ENCODE data around the gene SLC24A4. TPM values are rescaled to one million over a fixed set of nuclear protein-coding genes. Genes with fewer than 3 reads are reported as not detected.
A peak's percentile ranks its signal among the peaks of the same experiment; 100 is the strongest.
"Not testable (repeated sequence)": the region's sequence is repeated elsewhere in the genome, so short reads cannot be mapped to it uniquely, and the experiment has no call there.

SLC24A4 gene
- total RNA-seq, 4 donors from 2014 or later, result 6.9 to 15.1 (median 8.3) TPM

- Histone ChIP-seq H3K4me1 (peaks cover 0 to 5% (median 0%) of the 10 kb centered on the region in 4 donors), H3K9me3 (no peaks in the 10 kb centered on the region), H3K27me3 (no peaks in the 10 kb centered on the region), H3K36me3 (no peaks in the 10 kb centered on the region), H3K4me3 (no peak overlapping the region), H3K27ac (no peak overlapping the region)
- no peak for DNase-seq (ENCODE audit: low spot score in 2 of 2)
- no peak for TF ChIP-seq POLR2A (IDR thresholded peaks at IDR 0.05)
- no peak for TF ChIP-seq EP300 (IDR thresholded peaks at IDR 0.05)
- TF ChIP-seq, protein P1, sequence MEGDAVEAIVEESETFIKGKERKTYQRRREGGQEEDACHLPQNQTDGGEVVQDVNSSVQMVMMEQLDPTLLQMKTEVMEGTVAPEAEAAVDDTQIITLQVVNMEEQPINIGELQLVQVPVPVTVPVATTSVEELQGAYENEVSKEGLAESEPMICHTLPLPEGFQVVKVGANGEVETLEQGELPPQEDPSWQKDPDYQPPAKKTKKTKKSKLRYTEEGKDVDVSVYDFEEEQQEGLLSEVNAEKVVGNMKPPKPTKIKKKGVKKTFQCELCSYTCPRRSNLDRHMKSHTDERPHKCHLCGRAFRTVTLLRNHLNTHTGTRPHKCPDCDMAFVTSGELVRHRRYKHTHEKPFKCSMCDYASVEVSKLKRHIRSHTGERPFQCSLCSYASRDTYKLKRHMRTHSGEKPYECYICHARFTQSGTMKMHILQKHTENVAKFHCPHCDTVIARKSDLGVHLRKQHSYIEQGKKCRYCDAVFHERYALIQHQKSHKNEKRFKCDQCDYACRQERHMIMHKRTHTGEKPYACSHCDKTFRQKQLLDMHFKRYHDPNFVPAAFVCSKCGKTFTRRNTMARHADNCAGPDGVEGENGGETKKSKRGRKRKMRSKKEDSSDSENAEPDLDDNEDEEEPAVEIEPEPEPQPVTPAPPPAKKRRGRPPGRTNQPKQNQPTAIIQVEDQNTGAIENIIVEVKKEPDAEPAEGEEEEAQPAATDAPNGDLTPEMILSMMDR (IDR thresholded peaks at IDR 0.05), result no peak
- 75 to 76% methylated on average over 7 of the region's 7 CpGs for WGBS, 2 donors
These were observed 76.1 kb downstream of the SLC24A4 start for GRCh38 chr14:92398888-92399636.

GRCh38 chr14:92400579-92401444, 77.8 kb downstream of the SLC24A4 start:
- no peak overlapping the region for H3K4me3 ChIP-seq
- no peak for DNase-seq (ENCODE audit: low spot score in 2 of 2)
- no peaks in the 10 kb centered on the region for H3K27me3 ChIP-seq
- no peak overlapping the region for H3K27ac ChIP-seq
- WGBS, 2 donors, result 68 to 73% methylated on average over 7 of the region's 7 CpGs
- no peak for TF ChIP-seq POLR2A (IDR thresholded peaks at IDR 0.05)
- peak in 1 of 2 donors; percentile 53 for TF ChIP-seq EP300 (IDR thresholded peaks at IDR 0.05)
- H3K4me1 ChIP-seq, result peaks cover 0 to 5% (median 0%) of the 10 kb centered on the region in 4 donors
- H3K36me3 ChIP-seq, result no peaks in the 10 kb centered on the region
- no peaks in the 10 kb centered on the region for H3K9me3 ChIP-seq

GRCh38 chr14:92401561-92401960, 78.6 kb downstream of the SLC24A4 start:
- DNase-seq (ENCODE audit: low spot score in 2 of 2), result no peak
- peaks cover 0 to 6% (median 0%) of the 10 kb centered on the region in 4 donors for H3K9me3 ChIP-seq
- 55 to 63% methylated on average over 3 of the region's 3 CpGs for WGBS, 2 donors
- H3K4me3 ChIP-seq, result no peak overlapping the region
- no peak overlapping the region for H3K27ac ChIP-seq
- no peaks in the 10 kb centered on the region for H3K27me3 ChIP-seq
- H3K4me1 ChIP-seq, result peaks cover 0 to 5% (median 0%) of the 10 kb centered on the region in 4 donors
- H3K36me3 ChIP-seq, result no peaks in the 10 kb centered on the region
- TF ChIP-seq EP300 (IDR thresholded peaks at IDR 0.05) (no peak), POLR2A (IDR thresholded peaks at IDR 0.05) (no peak)
- TF ChIP-seq, protein P1 (IDR thresholded peaks at IDR 0.05), result no peak

DNA sequence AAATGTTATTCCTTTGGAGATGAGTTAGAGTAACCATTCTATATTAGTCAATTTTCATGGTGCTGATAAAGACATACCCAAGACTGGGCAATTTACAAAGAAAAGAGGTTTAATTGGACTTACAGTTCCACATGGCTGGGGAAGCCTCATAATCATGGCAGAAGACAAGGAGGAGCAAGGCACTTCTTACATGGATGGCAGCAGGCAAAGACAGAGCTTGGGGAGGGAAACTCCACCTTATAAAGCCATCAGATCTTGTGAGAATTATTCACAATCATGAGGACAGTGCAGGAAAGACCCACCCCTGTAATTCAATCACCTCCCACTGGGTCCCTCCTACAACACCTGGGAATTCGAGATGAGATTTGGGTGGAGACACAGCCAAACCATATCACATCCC, 79.5 kb downstream of the SLC24A4 start:
- peaks cover 0 to 10% (median 0%) of the 10 kb centered on the region in 4 donors for H3K9me3 ChIP-seq
- H3K4me3 ChIP-seq; DNase-seq (ENCODE audit: low spot score in 2 of 2); H3K27me3 ChIP-seq; H3K4me1 ChIP-seq; H3K36me3 ChIP-seq; H3K27ac ChIP-seq: not testable (repeated sequence)
- WGBS, 2 donors, result 65% methylated on average over 1 of the region's 1 CpG

- DNase-seq (ENCODE audit: low spot score in 2 of 2), result no peak
- Histone ChIP-seq H3K4me1 (peaks cover 0 to 12% (median 5%) of the 10 kb centered on the region in 4 donors), H3K9me3 (peaks cover 0 to 10% (median 0%) of the 10 kb centered on the region in 4 donors), H3K36me3 (no peaks in the 10 kb centered on the region), H3K27ac (no peak overlapping the region), H3K27me3 (no peaks in the 10 kb centered on the region), H3K4me3 (no peak overlapping the region)
- TF ChIP-seq EP300 (IDR thresholded peaks at IDR 0.05), result no peak
- TF ChIP-seq POLR2A (IDR thresholded peaks at IDR 0.05), result no peak
- TF ChIP-seq, protein P1 (IDR thresholded peaks at IDR 0.05), result no peak
- 76 to 80% methylated on average over 4 of the region's 4 CpGs for WGBS, 2 donors
These were observed 81.1 kb downstream of the SLC24A4 start for GRCh38 chr14:92404018-92404417.

DNA sequence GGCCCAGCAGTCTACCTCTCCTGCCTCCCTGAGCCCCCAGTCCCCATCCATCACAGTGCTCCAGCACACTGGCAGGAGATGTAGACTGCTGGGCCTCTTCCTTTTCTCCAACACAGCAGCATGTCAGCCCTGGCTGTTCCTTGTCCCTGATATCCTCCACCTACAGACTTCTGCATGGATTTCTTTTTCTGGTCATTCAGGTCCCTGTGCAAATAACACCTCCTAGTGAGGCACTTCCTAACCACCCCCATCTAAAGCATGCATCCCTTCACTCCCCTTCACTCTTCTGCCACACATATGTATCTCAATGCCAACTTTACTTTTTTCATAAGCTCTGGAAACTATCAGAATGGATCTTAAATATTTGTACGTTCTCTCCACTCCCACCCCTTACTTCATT, 81.5 kb downstream of the SLC24A4 start:
- no peak for TF ChIP-seq EP300 (IDR thresholded peaks at IDR 0.05)
- TF ChIP-seq, protein P1 (IDR thresholded peaks at IDR 0.05), result no peak
- TF ChIP-seq POLR2A (IDR thresholded peaks at IDR 0.05), result no peak
- Histone ChIP-seq H3K27ac (no peak overlapping the region), H3K9me3 (peaks cover 0 to 10% (median 0%) of the 10 kb centered on the region in 4 donors), H3K4me1 (peaks cover 0 to 16% (median 5%) of the 10 kb centered on the region in 4 donors), H3K4me3 (no peak overlapping the region), H3K27me3 (no peaks in the 10 kb centered on the region), H3K36me3 (no peaks in the 10 kb centered on the region)
- no peak for DNase-seq (ENCODE audit: low spot score in 2 of 2)
- 70 to 71% methylated on average over 1 of the region's 1 CpG for WGBS, 2 donors
